Left lung (tissue), 10 donors: ENCODE results near the gene RFC1. TPM values are rescaled to one million over a fixed set of nuclear protein-coding genes. Genes with fewer than 3 reads are reported as not detected.

Source experiments
- ATAC-seq: fragments of 200-7000 bp; cut with Tn5 transposase; one replicate; pipeline ENCODE4 v1.9.1; 2020; ENCODE audit warnings: moderate library complexity
- DNase-seq, 4 donors: peaks; one replicate each; pipeline ENCODE4 v3.0.0-alpha.2; 2013 to 2020
- H3K27ac ChIP-seq, 2 donors: fragments of 200-600 bp; sonication (generic) in 1 of 2; one replicate each; pipeline versions ENCODE4 v1.5.0 to v1.8.0; 2020 to 2021
- H3K27me3 ChIP-seq, 2 donors: fragments of 200-600 bp; sonication (generic) in 1 of 2; one replicate each; pipeline versions ENCODE4 v1.5.0 to v1.8.0; 2020 to 2021
- H3K36me3 ChIP-seq, 2 donors: fragments of 200-600 bp; sonication (generic) in 1 of 2; one replicate each; pipeline versions ENCODE4 v1.5.0 to v1.8.0; 2020 to 2021
- H3K4me1 ChIP-seq, 2 donors: fragments of 200-600 bp; one replicate each; pipeline ENCODE4 v1.8.0; 2021
- H3K4me3 ChIP-seq, 2 donors: fragments of 200-600 bp; sonication (generic) in 1 of 2; one replicate each; pipeline versions ENCODE4 v1.5.0 to v1.8.0; 2020 to 2021; ENCODE audit warnings: mild to moderate bottlenecking in 1 of 2
- H3K9me3 ChIP-seq, 2 donors: fragments of 200-600 bp; sonication (generic) in 1 of 2; one replicate each; pipeline versions ENCODE4 v1.5.0 to v1.8.0; 2020 to 2021
- CTCF ChIP-seq, 2 donors: fragments of 200-600 bp; sonication (generic) in 1 of 2; IDR thresholded peaks; one replicate each; pipeline versions ENCODE4 v1.5.0 to v1.8.0; 2021; ENCODE audit warnings: antibody characterized with exemption in 2 of 2
- intact Hi-C, 2 donors: fragments of 100-400 bp; cut with DNase I; formaldehyde crosslinking; loops; one replicate each; pipeline versions ENCODE4 v1.11.2 to v1.14.2; 2022
- polyA plus RNA-seq, 6 donors: library from polyadenylated mRNA; unstranded; fragments of 120-200 nt; gene quantifications; one replicate each; pipeline ENCODE4 v1.2.1, GENCODE V29; 2013; ENCODE audit not compliant: insufficient read length in 6 of 6
- total RNA-seq, 2 donors: library from RNA; stranded (reverse); fragmentation: NEBNext Ultra II Directional; extraction: Animal tissue kit (Norgen Biotek cat#: 25700); gene quantifications; one replicate each; pipeline ENCODE4 v1.2.1, GENCODE V29; 2021
- donor health status: DM: no; HTN: yes; CAD: no.
- donor health status: DM: no; HTN: no; CAD: no.

Gene RFC1
- total and polyA plus RNA-seq, 8 donors = 40.8 to 82.4 (median 71.1) TPM

- peaks cover 0 to 9% of the 10 kb centered on the region in 2 donors for H3K4me1 ChIP-seq
- H3K9me3 ChIP-seq = no peaks in the 10 kb centered on the region
- no peaks in the 10 kb centered on the region for H3K27me3 ChIP-seq
- H3K4me3 ChIP-seq = no peak overlapping the region
- H3K27ac ChIP-seq = peak overlapping the region in 1 of 2 donors; percentile 2
- intact Hi-C loops = no loop called here
- ATAC-seq (no peak), DNase-seq (no peak)
- peaks cover 0 to 23% of the 10 kb centered on the region in 2 donors for H3K36me3 ChIP-seq
- no peak for TF ChIP-seq CTCF (IDR thresholded peaks at IDR 0.05)
Observed at GRCh38 chr4:39342731-39343130, 23.4 kb downstream of the RFC1 start.

DNA sequence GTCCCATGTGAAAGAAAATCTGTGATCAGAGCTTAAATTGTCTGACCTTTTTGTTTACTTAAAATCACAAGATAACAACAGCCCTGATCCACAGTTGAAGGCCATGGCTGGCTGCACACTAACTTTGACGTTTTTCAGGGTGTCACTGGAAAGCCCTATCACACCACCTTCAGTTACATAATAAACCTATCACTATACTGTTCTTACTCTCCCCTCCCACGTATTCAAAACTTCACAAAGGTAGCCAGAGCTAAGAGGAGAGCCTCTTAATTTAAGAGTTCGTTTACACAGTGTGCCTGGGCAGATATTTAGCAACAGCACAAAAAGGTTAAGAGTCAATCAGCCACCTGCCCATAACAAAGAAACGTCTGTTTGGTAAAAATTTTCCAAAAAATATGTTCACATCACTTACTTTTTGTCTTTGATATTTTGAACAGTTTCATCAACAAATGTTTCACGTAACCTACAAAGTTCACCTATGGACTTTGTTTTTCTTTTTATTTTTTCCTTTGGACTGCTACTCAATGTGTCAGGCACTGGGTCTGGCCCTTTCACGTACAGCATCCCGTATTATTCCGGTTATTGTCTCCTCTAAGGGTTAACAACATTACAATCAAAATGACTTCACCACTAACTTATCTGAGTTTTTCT lies 25.0 kb downstream of the RFC1 start:
- intact Hi-C loops = no loop called here
- H3K9me3 ChIP-seq = no peaks in the 10 kb centered on the region
- H3K27ac ChIP-seq = peak overlapping the region; percentile 6 to 68
- H3K36me3 ChIP-seq = peaks cover 0 to 23% of the 10 kb centered on the region in 2 donors
- DNase-seq (no peak), ATAC-seq (peak; percentile 91)
- H3K4me1 ChIP-seq = peaks cover 0 to 9% of the 10 kb centered on the region in 2 donors
- TF ChIP-seq CTCF (IDR thresholded peaks at IDR 0.05) = no peak
- H3K4me3 ChIP-seq = no peak overlapping the region
- H3K27me3 ChIP-seq = no peaks in the 10 kb centered on the region

GRCh38 chr4:39339968-39340367 lies 26.2 kb downstream of the RFC1 start:
- DNase-seq (no peak), ATAC-seq (no peak)
- intact Hi-C loops = no loop called here
- Histone ChIP-seq H3K9me3 (no peaks in the 10 kb centered on the region), H3K27ac (peak overlapping the region in 1 of 2 donors; percentile 68), H3K4me1 (peaks cover 0 to 16% of the 10 kb centered on the region in 2 donors), H3K27me3 (no peaks in the 10 kb centered on the region), H3K4me3 (no peak overlapping the region), H3K36me3 (peaks cover 0 to 19% of the 10 kb centered on the region in 2 donors)
- TF ChIP-seq CTCF (IDR thresholded peaks at IDR 0.05) = no peak

DNA sequence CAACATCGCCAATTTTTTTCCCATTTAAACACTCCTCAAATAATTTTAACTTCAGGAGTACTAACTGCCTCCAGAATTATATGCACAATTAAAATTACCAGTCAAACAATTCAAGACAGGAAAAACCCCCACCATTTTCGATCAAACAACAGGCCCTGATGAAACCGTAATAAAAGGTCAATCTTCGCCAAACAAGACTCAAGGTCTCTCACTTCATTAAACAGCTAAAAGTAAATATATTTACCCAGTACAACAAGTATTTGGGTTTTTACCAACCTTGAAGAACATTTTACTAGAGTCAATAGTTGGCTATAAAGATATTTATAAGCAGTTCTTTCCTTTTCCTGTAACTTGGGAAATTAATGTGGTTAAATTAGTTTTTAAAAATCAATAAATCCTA lies 28.3 kb downstream of the RFC1 start:
- no peak for DNase-seq
- no peak for TF ChIP-seq CTCF (IDR thresholded peaks at IDR 0.05)
- Histone ChIP-seq H3K27me3 (no peaks in the 10 kb centered on the region), H3K9me3 (no peaks in the 10 kb centered on the region), H3K4me3 (no peak overlapping the region), H3K4me1 (peaks cover 0 to 13% of the 10 kb centered on the region in 2 donors), H3K27ac (peak overlapping the region in 1 of 2 donors; percentile 22), H3K36me3 (peaks cover 0 to 6% of the 10 kb centered on the region in 2 donors)
- intact Hi-C loops = no loop called here
- peak; percentile 20 for ATAC-seq

- ATAC-seq (no peak), DNase-seq (no peak)
- no peak overlapping the region for H3K27ac ChIP-seq
- H3K9me3 ChIP-seq = no peaks in the 10 kb centered on the region
- no peak for TF ChIP-seq CTCF (IDR thresholded peaks at IDR 0.05)
- no peaks in the 10 kb centered on the region for H3K36me3 ChIP-seq
- H3K27me3 ChIP-seq = no peaks in the 10 kb centered on the region
- H3K4me1 ChIP-seq = peaks cover 0 to 9% of the 10 kb centered on the region in 2 donors
- no peak overlapping the region for H3K4me3 ChIP-seq
- intact Hi-C loops = no loop called here
Observed at GRCh38 chr4:39335566-39335965, 30.6 kb downstream of the RFC1 start.
